B cell (primary cell): ENCODE results near the gene TET3. TPM values are rescaled to one million over a fixed set of nuclear protein-coding genes. Genes with fewer than 3 reads are reported as not detected.

Source experiments
- ATAC-seq: fragments of 200-7000 bp; cut with Tn5 transposase; one replicate; pipeline ENCODE4 v1.10.0; 2021; ENCODE audit warnings: low read depth, mild to moderate bottlenecking, moderate number of reproducible peaks, moderate library complexity
- CTCF ChIA-PET: fragments of 350-600 bp; sonication (Branson Sonifier 250); formaldehyde crosslinking; loops from one replicate; lab custom pipeline; 2021; ENCODE audit warnings: antibody characterized with exemption, inconsistent platforms; lab: Charles Lee
- POLR2A ChIA-PET: fragments of 350-600 bp; sonication (Branson Sonifier 250); formaldehyde crosslinking; loops from one replicate; lab custom pipeline; 2021; ENCODE audit warnings: antibody characterized with exemption; lab: Charles Lee
- DNase-seq: peaks from one replicate; pipeline ENCODE4 v3.0.0; 2013
- H2AFZ ChIP-seq: 2 replicates; pipeline ENCODE4 v1.6.1; 2012; ENCODE audit warnings: mild to moderate bottlenecking, low read depth, low read length; ENCODE audit not compliant: insufficient read depth, poor library complexity, severe bottlenecking
- H3K27ac ChIP-seq, 2 donors: 1 replicate in 1 of 2; 2 replicates in 1 of 2; pipeline ENCODE4 v1.5.1; 2012 to 2013; ENCODE audit warnings: low read length in 2 of 2, mild to moderate bottlenecking in 2 of 2, moderate library complexity in 1 of 2
- H3K27me3 ChIP-seq, 4 experiments: fragments of 200-600 bp in 1 of 4; sonication (generic) in 1 of 4; replicated peaks in 1 of 4; 1 replicate in 2 of 4; 2 replicates in 2 of 4; pipeline versions ENCODE4 v1.6.1 to v1.7.0; 2013 to 2016; ENCODE audit warnings: low read length in 3 of 4, mild to moderate bottlenecking in 2 of 4, mixed read lengths in 1 of 4, moderate library complexity in 1 of 4; ENCODE audit not compliant: insufficient read depth in 4 of 4, control insufficient read depth in 3 of 4; ENCODE audit errors: control extremely low read depth in 1 of 4
- H3K36me3 ChIP-seq, 2 experiments: replicated peaks in 1 of 2; 1 replicate in 1 of 2; 2 replicates in 1 of 2; pipeline versions ENCODE4 v1.6.1 to v1.7.1; 2013; ENCODE audit warnings: low read length in 1 of 2; ENCODE audit not compliant: insufficient read depth in 2 of 2, control insufficient read depth in 1 of 2; ENCODE audit errors: control extremely low read depth in 1 of 2, extremely low read depth in 1 of 2
- H3K4me1 ChIP-seq, 2 donors: fragments of 200-600 bp in 1 of 2; sonication (generic) in 1 of 2; 1 replicate in 1 of 2; 2 replicates in 1 of 2; pipeline versions ENCODE4 v1.5.1 to v1.6.1; 2013 to 2017; ENCODE audit warnings: low read length in 2 of 2; ENCODE audit not compliant: control insufficient read depth in 2 of 2, insufficient read depth in 2 of 2
- H3K4me2 ChIP-seq: replicated peaks from 2 replicates; pipeline ENCODE3; 2012; ENCODE audit warnings: mild to moderate bottlenecking, low read depth, low read length; ENCODE audit not compliant: poor library complexity, severe bottlenecking
- H3K4me3 ChIP-seq, 5 experiments: fragments of 200-600 bp in 1 of 5; sonication (generic) in 1 of 5; 1 replicate in 3 of 5; 2 replicates in 2 of 5; pipeline versions ENCODE4 v1.5.1 to v1.7.0; 2011 to 2016; ENCODE audit warnings: low read length in 4 of 5, mild to moderate bottlenecking in 4 of 5, low read depth in 2 of 5, control low read depth in 1 of 5, moderate library complexity in 1 of 5; ENCODE audit not compliant: insufficient read depth in 1 of 5; ENCODE audit errors: control extremely low read depth in 1 of 5, extremely low read depth in 1 of 5
- H3K79me2 ChIP-seq: fragments of 200-600 bp; sonication (generic); one replicate; pipeline ENCODE4 v1.6.0; 2016; ENCODE audit warnings: low read length; ENCODE audit not compliant: control insufficient read depth, insufficient read depth
- H3K9ac ChIP-seq: fragments of 200-600 bp; sonication (generic); 2 replicates; pipeline ENCODE4 v1.6.1; 2017; ENCODE audit warnings: mild to moderate bottlenecking, low read length, moderate library complexity
- H3K9me3 ChIP-seq, 3 donors: one replicate each; pipeline versions ENCODE4 v1.6.1 to v1.7.1; 2013; ENCODE audit warnings: low read length in 2 of 3; ENCODE audit not compliant: control insufficient read depth in 2 of 3, insufficient read depth in 1 of 3; ENCODE audit errors: control extremely low read depth in 1 of 3
- H4K20me1 ChIP-seq: 2 replicates; pipeline ENCODE4 v1.6.0; 2012; ENCODE audit warnings: mild to moderate bottlenecking, low read length; ENCODE audit not compliant: insufficient read depth, control insufficient read depth, poor library complexity, severe bottlenecking
- H3K27ac Mint-ChIP-seq: one replicate; pipeline ENCODE4 v1.8.0; 2021; ENCODE audit warnings: mixed read lengths
- H3K27me3 Mint-ChIP-seq: one replicate; pipeline ENCODE4 v1.8.0; 2021; ENCODE audit warnings: mixed read lengths
- H3K4me1 Mint-ChIP-seq: one replicate; pipeline ENCODE4 v1.8.0; 2021; ENCODE audit warnings: mixed read lengths
- H3K4me3 Mint-ChIP-seq: one replicate; pipeline ENCODE4 v1.8.0; 2021; ENCODE audit warnings: mixed read lengths
- H3K9me3 Mint-ChIP-seq: one replicate; pipeline ENCODE4 v1.8.0; 2022; ENCODE audit warnings: mixed read lengths; ENCODE audit not compliant: insufficient read depth
- CTCF ChIP-seq: fragments of 200-600 bp; IDR thresholded peaks from one replicate; pipeline ENCODE4 v1.8.0; 2022; ENCODE audit warnings: antibody characterized with exemption, mild to moderate bottlenecking
- EZH2 ChIP-seq: IDR thresholded peaks from 2 replicates; pipeline ENCODE4 v1.6.1; 2012; ENCODE audit warnings: borderline replicate concordance, low read depth, mild to moderate bottlenecking, moderate library complexity, low read length; ENCODE audit not compliant: insufficient read depth, poor library complexity, severe bottlenecking
- WGBS: methylation state at CpG from one replicate; pipeline ENCODE4 v1.1.5; 2013; ENCODE audit warnings: missing lambda C conversion rate; ENCODE audit not compliant: insufficient coverage; 5-methylcytosine and 5-hydroxymethylcytosine counted together
- intact Hi-C: fragments of 100-400 bp; cut with micrococcal nuclease; formaldehyde crosslinking; loops from one replicate; pipeline ENCODE4 v1.10.0; 2022
- polyA plus RNA-seq: library from polyadenylated mRNA; depleted of rRNA; stranded (reverse); fragments of >200 nt; gene quantifications from 2 replicates; pipeline ENCODE4 v1.2.3, GENCODE V29; 2012
- total RNA-seq, 2 donors: library from RNA; stranded (reverse); fragments of 120-200 nt in 1 of 2; gene quantifications; 1 replicate in 1 of 2; 2 replicates in 1 of 2; pipeline versions ENCODE4 v1.2.3 to v1.2.4, GENCODE V29; 2013 to 2022

Gene TET3
- total and polyA plus RNA-seq, 2 donors (not counting 1 experiment from before 2014, with no cell fraction given) = 4.7 to 43.9 TPM

DNA sequence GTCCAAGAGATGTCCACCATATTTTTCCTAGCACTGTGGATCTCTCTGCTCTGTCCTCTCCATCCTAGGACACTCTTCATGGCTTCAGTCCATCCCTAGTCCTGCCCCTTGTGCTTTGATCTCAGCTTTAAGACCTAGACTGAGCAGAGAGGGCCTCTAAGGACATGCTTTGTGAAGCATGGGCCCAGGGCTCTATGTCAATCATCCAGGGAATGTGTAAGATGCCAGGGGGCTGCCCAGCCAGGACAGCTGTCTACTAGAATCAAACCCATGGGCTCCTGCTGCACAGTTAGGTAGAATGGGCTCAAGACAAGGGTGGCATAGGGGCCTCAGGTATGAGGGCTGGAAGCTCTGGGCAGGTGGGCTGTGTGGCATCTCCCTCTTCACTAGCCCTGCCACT is 24.9 kb downstream of the TET3 start:
- Histone ChIP-seq H3K27ac (no peak overlapping the region), H3K79me2 (peaks cover 98% of the 10 kb centered on the region), H3K9ac (no peak overlapping the region), H3K9me3 (no peaks in the 10 kb centered on the region), H3K36me3 (peaks cover 2 to 13% of the 10 kb centered on the region in 2 experiments), H3K4me2 (no peak overlapping the region), H4K20me1 (peaks cover 79% of the 10 kb centered on the region), H3K4me1 (no peaks in the 10 kb centered on the region), H3K4me3 (no peak overlapping the region), H3K27me3 (no peaks in the 10 kb centered on the region), H2AFZ (no peak overlapping the region)
- Mint-ChIP-seq H3K27me3 (no peaks in the 10 kb centered on the region), H3K4me3 (no peak overlapping the region), H3K9me3 (no peaks in the 10 kb centered on the region), H3K4me1 (peaks cover 21% of the 10 kb centered on the region), H3K27ac (no peak overlapping the region)
- ChIA-PET POLR2A (no interaction called here), CTCF (no interaction called here)
- DNase-seq (no peak), ATAC-seq (no peak)
- TF ChIP-seq CTCF (no peak), EZH2 (no peak)
- intact Hi-C loops = no loop called here

DNA sequence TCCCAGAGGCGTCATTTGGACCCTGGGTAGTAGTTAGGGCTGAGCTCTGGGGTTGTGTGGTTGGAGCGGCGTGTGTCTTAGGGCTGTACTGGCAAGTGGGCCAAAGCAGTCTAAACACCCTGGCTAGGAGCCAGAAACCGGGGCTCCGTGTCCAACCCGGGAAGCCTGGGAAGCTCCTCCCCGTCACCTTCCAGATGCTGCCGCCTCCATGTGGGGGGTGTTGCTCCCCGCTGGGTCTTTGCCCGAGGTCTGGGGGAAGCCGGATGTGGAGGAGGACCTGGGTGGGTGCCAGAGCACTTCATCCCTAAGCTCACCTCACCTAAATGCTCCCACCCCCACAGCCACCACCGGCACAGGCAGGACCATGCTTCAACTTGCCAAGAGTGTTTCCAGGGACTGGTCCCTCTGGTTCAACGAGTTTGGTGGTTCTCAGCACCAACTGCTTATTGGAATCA is 25.4 kb downstream of the TET3 start:
- DNase-seq (no peak), ATAC-seq (no peak)
- Mint-ChIP-seq H3K9me3 (no peaks in the 10 kb centered on the region), H3K4me1 (peaks cover 19% of the 10 kb centered on the region), H3K27ac (no peak overlapping the region), H3K4me3 (no peak overlapping the region), H3K27me3 (no peaks in the 10 kb centered on the region)
- no peak overlapping the region for H3K27ac ChIP-seq
- intact Hi-C loops = no loop called here
- 96% methylated on average over 8 of the region's 13 CpGs for WGBS
- H3K27me3 ChIP-seq = no peaks in the 10 kb centered on the region
- H3K4me1 ChIP-seq = no peaks in the 10 kb centered on the region
- peaks cover 2 to 13% of the 10 kb centered on the region in 2 experiments for H3K36me3 ChIP-seq
- peaks cover 79% of the 10 kb centered on the region for H4K20me1 ChIP-seq
- POLR2A ChIA-PET = no interaction called here
- H3K4me3 ChIP-seq = no peak overlapping the region
- no peak overlapping the region for H3K4me2 ChIP-seq
- TF ChIP-seq CTCF = no peak
- no peak for TF ChIP-seq EZH2
- no peak overlapping the region for H3K9ac ChIP-seq
- peaks cover 98% of the 10 kb centered on the region for H3K79me2 ChIP-seq
- no peak overlapping the region for H2AFZ ChIP-seq
- CTCF ChIA-PET = no interaction called here
- H3K9me3 ChIP-seq = no peaks in the 10 kb centered on the region
